Fibroblast of mammary gland (primary cell): ENCODE data around the gene SHISA9.

ENCODE experiments used
- DNase-seq: peaks from one replicate; pipeline ENCODE4 v3.0.0-alpha.2; 2010; ENCODE audit warnings: low read depth
- H3K4me3 ChIP-seq: 2 replicates; pipeline ENCODE4 v1.5.1; 2011; ENCODE audit warnings: low read depth, mild to moderate bottlenecking, low read length, moderate library complexity; ENCODE audit not compliant: control insufficient read depth
- CTCF ChIP-seq: conservative IDR thresholded peaks from 2 replicates; pipeline ENCODE4 v1.5.1; 2011; ENCODE audit warnings: low read depth, low read length, inconsistent platforms; ENCODE audit not compliant: control insufficient read depth, insufficient read depth

Gene SHISA9

GRCh38 chr16:13018026-13018425 is 116.6 kb downstream of the SHISA9 start:
- TF ChIP-seq CTCF: no peak
- no peak for DNase-seq
- no peak overlapping the region for H3K4me3 ChIP-seq

GRCh38 chr16:13021996-13022395 is 120.6 kb downstream of the SHISA9 start:
- no peak for TF ChIP-seq CTCF
- H3K4me3 ChIP-seq: no peak overlapping the region
- DNase-seq: peak; percentile 22

- no peak for DNase-seq
- no peak for TF ChIP-seq CTCF
- H3K4me3 ChIP-seq: no peak overlapping the region
Observed at GRCh38 chr16:13029786-13030185, 128.4 kb downstream of the SHISA9 start.

GRCh38 chr16:13030769-13031168 is 129.4 kb downstream of the SHISA9 start:
- DNase-seq: no peak
- H3K4me3 ChIP-seq: no peak overlapping the region
- no peak for TF ChIP-seq CTCF

GRCh38 chr16:13032911-13033310 is 131.5 kb downstream of the SHISA9 start:
- H3K4me3 ChIP-seq: no peak overlapping the region
- TF ChIP-seq CTCF: no peak
- no peak for DNase-seq

- no peak for TF ChIP-seq CTCF
- DNase-seq: peak; percentile 34
- no peak overlapping the region for H3K4me3 ChIP-seq
Observed at GRCh38 chr16:13036600-13036999, 135.2 kb downstream of the SHISA9 start.

GRCh38 chr16:13038591-13038990 is 137.2 kb downstream of the SHISA9 start:
- no peak overlapping the region for H3K4me3 ChIP-seq
- TF ChIP-seq CTCF: no peak
- no peak for DNase-seq
